Heart left ventricle (tissue), 16 donors: ENCODE measurements around the gene RGS14. TPM values are rescaled to one million over a fixed set of nuclear protein-coding genes. Genes with fewer than 3 reads are reported as not detected.
"Not testable (repeated sequence)": the region's sequence is repeated elsewhere in the genome, so short reads cannot be mapped to it uniquely, and the experiment has no call there.

Experiments
- ATAC-seq, 4 donors: fragments of 200-7000 bp; cut with Tn5 transposase; one replicate each; pipeline ENCODE4 v1.9.1; 2020 to 2022; ENCODE audit warnings: moderate library complexity in 4 of 4, mild to moderate bottlenecking in 3 of 4, moderate number of reproducible peaks in 1 of 4
- DNase-seq, 5 donors: peaks; one replicate each; pipeline ENCODE4 v3.0.0-alpha.2; 2020
- H3K27ac ChIP-seq, 12 donors: fragments of 200-600 bp; sonication (generic) in 4 of 12; one replicate each; pipeline versions ENCODE4 v1.5.0 to v1.8.0; 2016 to 2022; ENCODE audit warnings: mild to moderate bottlenecking in 2 of 12
- H3K27me3 ChIP-seq, 9 donors: fragments of 200-600 bp; sonication (generic) in 2 of 9; one replicate each; pipeline versions ENCODE4 v1.5.1 to v1.8.0; 2016 to 2022; ENCODE audit warnings: mild to moderate bottlenecking in 3 of 9
- H3K36me3 ChIP-seq, 9 donors: fragments of 200-600 bp; sonication (generic) in 2 of 9; one replicate each; pipeline versions ENCODE4 v1.5.0 to v1.8.0; 2018 to 2022; ENCODE audit warnings: mild to moderate bottlenecking in 2 of 9
- H3K4me1 ChIP-seq, 12 donors: fragments of 200-600 bp; sonication (generic) in 4 of 12; one replicate each; pipeline versions ENCODE4 v1.5.0 to v1.8.0; 2016 to 2022; ENCODE audit warnings: mild to moderate bottlenecking in 3 of 12
- H3K4me3 ChIP-seq, 12 donors: fragments of 200-600 bp; sonication (generic) in 4 of 12; one replicate each; pipeline versions ENCODE4 v1.5.0 to v1.8.0; 2017 to 2022; ENCODE audit warnings: mild to moderate bottlenecking in 9 of 12, moderate library complexity in 4 of 12
- H3K9me3 ChIP-seq, 12 donors: fragments of 200-600 bp; sonication (generic) in 4 of 12; one replicate each; pipeline versions ENCODE4 v1.5.0 to v1.8.0; 2016 to 2022; ENCODE audit warnings: mild to moderate bottlenecking in 1 of 12
- POLR2A ChIP-seq, 2 donors: fragments of 450-650 bp; IDR thresholded peaks; one replicate each; pipeline ENCODE4 v1.6.1; 2017; ENCODE audit warnings: antibody characterized with exemption in 2 of 2, mild to moderate bottlenecking in 2 of 2, moderate library complexity in 2 of 2
- WGBS, 4 donors: extraction: QIAGEN DNeasy Blood & Tissue Kit in 2 of 4; methylation state at CpG; one replicate each; pipeline versions ENCODE4 v1.1.5 to v1.1.7; 2013 to 2018; 5-methylcytosine and 5-hydroxymethylcytosine counted together
- intact Hi-C, 10 donors: fragments of 100-400 bp; cut with DNase I; formaldehyde crosslinking; loops; one replicate each; pipeline versions ENCODE4 v1.11.1 to v1.14.2; 2022
- polyA plus RNA-seq, 2 donors: library from polyadenylated mRNA; stranded (reverse); fragments of 200-250 nt; gene quantifications; one replicate each; pipeline ENCODE4 v1.2.3, GENCODE V29; 2013
- total RNA-seq, 9 donors: library from RNA; depleted of rRNA in 2 of 9; stranded (reverse); fragments of >200 nt in 2 of 9; fragmentation: NEBNext Ultra II Directional in 3 of 9; extraction: Animal tissue kit (Norgen Biotek cat#: 25700) in 3 of 9; gene quantifications; one replicate each; pipeline versions ENCODE4 v1.1.0 to v1.2.4, GENCODE V29; 2016 to 2023
- TF ChIP-seq, protein P1 (sequence below), 12 donors: fragments of 200-600 bp; sonication (generic) in 4 of 12; IDR thresholded peaks; one replicate each; pipeline versions ENCODE4 v1.5.0 to v1.8.0; 2018 to 2022; ENCODE audit warnings: antibody characterized with exemption in 12 of 12, mild to moderate bottlenecking in 5 of 12
- donor health status: ischemic (EF 13 %, LVEDD 7.1; RV severe dilation, severe dysfunction).
- donor health status: healthy with polysubstance abuse.
- donor health status: DM: no; HTN: yes; CAD: no.
- donor health status: DM: no; HTN: no; CAD: no.
- donor health status: ischemic (EF 25% LVEDD 6.9; RV normal size, moderate dysfunction).
- donor health status: ischemic (EF 25% LVEDD 5.7; RV mildly dilated, moderate dysfunction).
- donor health status: healthy.
- donor health status: DM: yes; HTN: yes; CAD: no.
- donor health status: ischemic (EF 35%, LVEDD 5.7; RV mildly dilated, moderate dysfunction).
- donor health status: nonischemic (EF 11% LVEDD 7.7; RV severe dilation, severe dysfunction).
- donor health status: DM: yes; HTN: yes; CAD: no.
- donor health status: PGD.
- donor health status: ischemic (EF 29% LVEDD 5.4; RV normal size, mild dysfunction).
- donor health status: nonischemic (EF 23%, LVEDD 6.1; RV moderate dilation, normal function).

RGS14 gene
- total and polyA plus RNA-seq, 11 donors = 1.3 to 10.7 (median 3.7) TPM

DNA sequence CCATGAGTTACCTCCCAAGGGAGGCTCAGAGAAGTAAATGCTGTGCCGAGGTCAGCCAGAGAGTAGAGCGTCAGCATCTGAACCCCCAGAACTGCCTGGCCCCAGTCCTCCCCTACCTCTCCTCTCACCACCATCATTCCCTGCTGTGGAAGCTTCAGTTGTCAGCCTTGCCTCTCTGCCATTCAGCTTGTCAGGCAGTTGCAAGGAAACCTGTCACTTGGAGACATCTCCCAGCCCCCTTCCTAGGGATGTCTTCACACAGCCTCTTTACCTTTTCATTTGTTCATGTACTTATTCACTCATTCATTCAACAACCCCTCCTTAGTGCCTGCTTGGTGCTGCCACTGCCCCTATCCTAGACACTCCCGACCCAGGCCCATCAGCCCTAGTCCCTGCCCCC, 2.1 kb downstream of the RGS14 start:
- peaks cover 0 to 88% (median 26%) of the 10 kb centered on the region in 12 donors for H3K4me1 ChIP-seq

DNA sequence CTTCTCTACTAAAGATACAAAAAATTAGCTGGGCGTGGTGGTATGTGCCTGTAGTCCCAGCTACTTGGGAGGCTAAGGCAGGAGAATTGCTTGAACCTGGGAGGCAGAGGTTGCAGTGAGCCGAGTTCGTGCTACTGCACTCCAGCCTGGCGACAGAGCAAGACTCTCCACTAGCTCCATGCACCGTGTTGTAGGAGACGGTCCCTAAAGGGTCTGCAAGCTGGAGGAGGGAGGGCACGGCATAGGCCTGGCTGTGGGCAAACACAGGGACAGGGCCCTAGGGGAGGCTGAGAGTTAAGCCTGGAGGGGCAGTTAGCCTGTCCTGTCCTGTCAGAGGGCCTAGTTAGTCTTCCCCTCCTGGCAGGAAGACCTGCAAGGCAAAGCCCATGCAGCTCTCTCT, 3.0 kb downstream of the RGS14 start:
- not testable (repeated sequence) for H3K27ac ChIP-seq, H3K27me3 ChIP-seq, H3K36me3 ChIP-seq, ATAC-seq, H3K9me3 ChIP-seq, H3K4me3 ChIP-seq
- 85 to 93% (median 92%) methylated on average over 5 to 7 of the region's 7 CpGs for WGBS, 4 donors
- intact Hi-C loops = loop anchor here in 1 of 10 donors (10.0 kb wide), 1 partner anchor 46 kb away; the partner anchor contains the start of gene MXD3
- DNase-seq = peak in 1 of 5 donors; percentile 17
- peaks cover 0 to 85% (median 26%) of the 10 kb centered on the region in 12 donors for H3K4me1 ChIP-seq

More for the DNA sequence above, 2.1 kb downstream of the RGS14 start:
- H3K27ac ChIP-seq = no peak overlapping the region
- ATAC-seq (no peak), DNase-seq (peak in 1 of 5 donors; percentile 5)
- no peak for TF ChIP-seq POLR2A (IDR thresholded peaks at IDR 0.05)
- TF ChIP-seq, protein P1, sequence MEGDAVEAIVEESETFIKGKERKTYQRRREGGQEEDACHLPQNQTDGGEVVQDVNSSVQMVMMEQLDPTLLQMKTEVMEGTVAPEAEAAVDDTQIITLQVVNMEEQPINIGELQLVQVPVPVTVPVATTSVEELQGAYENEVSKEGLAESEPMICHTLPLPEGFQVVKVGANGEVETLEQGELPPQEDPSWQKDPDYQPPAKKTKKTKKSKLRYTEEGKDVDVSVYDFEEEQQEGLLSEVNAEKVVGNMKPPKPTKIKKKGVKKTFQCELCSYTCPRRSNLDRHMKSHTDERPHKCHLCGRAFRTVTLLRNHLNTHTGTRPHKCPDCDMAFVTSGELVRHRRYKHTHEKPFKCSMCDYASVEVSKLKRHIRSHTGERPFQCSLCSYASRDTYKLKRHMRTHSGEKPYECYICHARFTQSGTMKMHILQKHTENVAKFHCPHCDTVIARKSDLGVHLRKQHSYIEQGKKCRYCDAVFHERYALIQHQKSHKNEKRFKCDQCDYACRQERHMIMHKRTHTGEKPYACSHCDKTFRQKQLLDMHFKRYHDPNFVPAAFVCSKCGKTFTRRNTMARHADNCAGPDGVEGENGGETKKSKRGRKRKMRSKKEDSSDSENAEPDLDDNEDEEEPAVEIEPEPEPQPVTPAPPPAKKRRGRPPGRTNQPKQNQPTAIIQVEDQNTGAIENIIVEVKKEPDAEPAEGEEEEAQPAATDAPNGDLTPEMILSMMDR (IDR thresholded peaks at IDR 0.05) = no peak
- no peaks in the 10 kb centered on the region for H3K27me3 ChIP-seq
- WGBS, 4 donors = 74 to 89% (median 82%) methylated on average over 3 of the region's 3 CpGs
- H3K4me3 ChIP-seq = no peak overlapping the region
- no peaks in the 10 kb centered on the region for H3K36me3 ChIP-seq
- intact Hi-C loops = loop anchor here in 2 of 10 donors (5.0 to 10.0 kb wide), 2 partner anchors 43 to 45 kb away; partner anchors contain the start of gene MXD3 (in 1 of the 2)
- H3K9me3 ChIP-seq = no peaks in the 10 kb centered on the region

DNA sequence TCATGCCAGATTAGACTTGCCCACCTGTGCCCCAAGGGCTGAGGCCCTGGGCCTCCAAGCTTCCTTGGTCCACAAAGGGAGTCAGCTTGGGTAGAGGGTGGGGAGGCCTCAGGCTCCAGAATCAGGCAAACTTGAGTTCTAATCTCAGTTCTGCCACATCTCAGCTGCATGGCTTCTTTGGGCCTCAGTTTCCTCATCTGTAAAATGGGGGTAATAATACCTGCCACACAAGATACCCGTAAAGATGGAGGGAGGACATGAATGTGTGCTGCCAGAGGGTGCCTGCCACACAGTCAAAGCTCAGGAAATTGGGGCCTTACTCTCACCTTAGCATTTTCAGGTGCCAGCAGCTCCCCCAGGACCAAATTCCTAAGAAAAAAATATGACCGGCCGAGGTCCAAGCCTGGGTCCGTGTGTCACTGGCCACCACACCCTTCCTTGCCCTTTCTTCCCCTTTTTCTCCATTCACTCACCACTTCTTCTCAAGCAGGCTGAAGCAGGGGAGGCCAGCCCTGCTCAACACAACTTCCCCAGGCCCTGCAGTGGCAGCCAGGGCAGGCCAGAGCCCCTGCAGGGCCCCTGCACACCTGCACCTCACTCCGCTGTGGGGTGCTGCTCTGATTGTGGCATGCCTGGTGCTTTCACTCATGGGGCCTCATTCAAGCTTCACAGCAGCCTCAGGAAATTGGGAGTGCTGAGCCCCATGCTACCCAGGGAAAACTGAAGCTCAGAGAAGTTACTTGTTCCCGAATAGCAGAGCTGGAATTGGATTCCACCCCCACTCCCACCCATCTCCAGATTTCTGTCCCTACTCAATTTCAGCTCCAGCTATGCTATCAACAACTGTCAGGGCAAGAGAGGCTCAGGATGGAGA, 3.9 kb downstream of the RGS14 start:
- Histone ChIP-seq H3K9me3 (no peaks in the 10 kb centered on the region), H3K4me1 (peaks cover 0 to 86% (median 32%) of the 10 kb centered on the region in 12 donors), H3K4me3 (no peak overlapping the region), H3K27me3 (no peaks in the 10 kb centered on the region), H3K27ac (peak overlapping the region in 1 of 12 donors; percentile 49), H3K36me3 (peaks cover 0 to under 1% (median 0%) of the 10 kb centered on the region in 9 donors)
- DNase-seq = peak in 1 of 5 donors; percentile 69
- WGBS, 4 donors = 74 to 80% (median 78%) methylated on average over 6 of the region's 6 CpGs
- intact Hi-C loops = loop anchor here in 1 of 10 donors (10.0 kb wide), 1 partner anchor 47 kb away; the partner anchor contains the start of gene MXD3
- ATAC-seq = no peak
- TF ChIP-seq, protein P1 (IDR thresholded peaks at IDR 0.05) = no peak
- TF ChIP-seq POLR2A (IDR thresholded peaks at IDR 0.05) = no peak

DNA sequence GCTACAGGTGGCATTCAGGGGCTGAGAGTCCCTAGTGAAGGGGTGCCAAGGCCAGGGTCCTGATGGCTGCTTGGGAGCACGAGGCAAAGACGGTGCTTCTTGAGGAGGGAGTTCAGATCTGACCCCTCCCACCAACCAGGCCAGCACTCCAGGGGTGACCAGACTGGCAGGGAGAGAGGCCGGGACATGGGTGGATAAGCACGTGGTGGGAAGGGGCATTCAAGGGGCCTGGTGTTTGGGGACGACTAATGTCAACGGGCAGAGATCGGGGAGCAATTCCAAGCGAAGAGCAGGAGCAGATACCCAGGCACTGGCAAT, 4.5 kb downstream of the RGS14 start:
- DNase-seq (peak in 1 of 5 donors; percentile 37), ATAC-seq (no peak)
- WGBS, 4 donors = 63 to 65% (median 64%) methylated on average over 8 of the region's 8 CpGs
- H3K4me1 ChIP-seq = peaks cover 0 to 84% (median 36%) of the 10 kb centered on the region in 12 donors
- H3K36me3 ChIP-seq = peaks cover 0 to 6% (median 0%) of the 10 kb centered on the region in 9 donors
- H3K27ac ChIP-seq = peak overlapping the region in 1 of 12 donors; percentile 49
- no peaks in the 10 kb centered on the region for H3K9me3 ChIP-seq
- H3K4me3 ChIP-seq = no peak overlapping the region
- no peaks in the 10 kb centered on the region for H3K27me3 ChIP-seq
- intact Hi-C loops = loop anchor here in 1 of 10 donors (10.0 kb wide), 1 partner anchor 47 kb away; the partner anchor contains the start of gene MXD3
- TF ChIP-seq POLR2A (IDR thresholded peaks at IDR 0.05) = no peak
- TF ChIP-seq, protein P1 (IDR thresholded peaks at IDR 0.05) = no peak
